ACHN (cell line): ENCODE data around the gene ZNF385C.
A peak's percentile ranks its signal among the peaks of the same experiment; 100 is the strongest.
"Not testable (repeated sequence)": the region's sequence is repeated elsewhere in the genome, so short reads cannot be mapped to it uniquely, and the experiment has no call there.

Source experiments
- DNase-seq: peaks from one replicate; pipeline ENCODE4 v3.0.0-alpha.2; 2015
- in situ Hi-C: cut with HindIII; loops from 2 replicates; pipeline ENCODE4 v1.10.0; 2017; ENCODE audit warnings: low sequenced_read_pairs, low pct_ligation_motif_present, low pct_unique_long_range_greater_than_20kb

The ZNF385C gene

GRCh38 chr17:42097691-42098631 lies at the start of gene ZNF385C:
TSS of gene ZNF385C (minus strand) at chr17:42098473. CDS start at chr17:42063056, 35,417 bp downstream.
- DNase-seq, result no peak
- in situ Hi-C loops, result no loop called here

- in situ Hi-C loops, result no loop called here
- DNase-seq, result no peak
These were observed 48.8 kb upstream of the ZNF385C start for GRCh38 chr17:42146911-42147607.

GRCh38 chr17:42143138-42143537 lies 44.9 kb upstream of the ZNF385C start:
- DNase-seq, in situ Hi-C loops: not testable (repeated sequence)

- DNase-seq, result peak; percentile 48
- in situ Hi-C loops, result no loop called here
These were observed 44.2 kb upstream of the ZNF385C start for GRCh38 chr17:42142371-42142896.

GRCh38 chr17:42141382-42141781 lies 43.1 kb upstream of the ZNF385C start:
- in situ Hi-C loops, result no loop called here
- no peak for DNase-seq

GRCh38 chr17:42140690-42141089 lies 42.4 kb upstream of the ZNF385C start:
- DNase-seq, in situ Hi-C loops: not testable (repeated sequence)

- no peak for DNase-seq
- in situ Hi-C loops, result no loop called here
These were observed 40.6 kb upstream of the ZNF385C start for GRCh38 chr17:42138749-42139492.

GRCh38 chr17:42136654-42137051 lies 38.4 kb upstream of the ZNF385C start:
- no peak for DNase-seq
- in situ Hi-C loops, result no loop called here

- DNase-seq, result peak; percentile 72
- in situ Hi-C loops, result no loop called here
These were observed 37.7 kb upstream of the ZNF385C start for GRCh38 chr17:42135664-42136653.

- in situ Hi-C loops, result no loop called here
- DNase-seq, result no peak
These were observed 36.9 kb upstream of the ZNF385C start for GRCh38 chr17:42135151-42135550.

- peak; percentile 31 for DNase-seq
These were observed 35.3 kb upstream of the ZNF385C start for GRCh38 chr17:42133461-42134041.

GRCh38 chr17:42132941-42133340 lies 34.7 kb upstream of the ZNF385C start:
- peak; percentile 91 for DNase-seq
- in situ Hi-C loops, result no loop called here

More at GRCh38 chr17:42133461-42134041, 35.3 kb upstream of the ZNF385C start:
- in situ Hi-C loops, result no loop called here

GRCh38 chr17:42131981-42132432 lies 33.7 kb upstream of the ZNF385C start:
- no peak for DNase-seq
- in situ Hi-C loops, result no loop called here

- no peak for DNase-seq
- in situ Hi-C loops, result no loop called here
These were observed 33.0 kb upstream of the ZNF385C start for GRCh38 chr17:42131232-42131631.

- in situ Hi-C loops, result no loop called here
- DNase-seq, result no peak
These were observed 32.1 kb upstream of the ZNF385C start for GRCh38 chr17:42130310-42130936.

- no peak for DNase-seq
- in situ Hi-C loops, result no loop called here
These were observed 31.0 kb upstream of the ZNF385C start for GRCh38 chr17:42129109-42129837.
